BLaER1 treated with 17β-estradiol and CSF1 and Interleukin-3, amounts not matched to agents 10 nM and 100 nM (cell line): ENCODE data around the gene ZHX3.
A peak's percentile ranks its signal among the peaks of the same experiment; 100 is the strongest.

Experiments
- H3K27ac ChIP-seq, 11 experiments: shearing (Covaris generic); formaldehyde crosslinking; 2 replicates each; pipeline ENCODE4 v1.8.1; 2022
- H3K27me3 ChIP-seq, 11 experiments: shearing (Covaris generic); formaldehyde crosslinking; 2 replicates each; pipeline ENCODE4 v1.8.1; 2022
- H3K36me3 ChIP-seq, 11 experiments: shearing (Covaris generic); formaldehyde crosslinking; 2 replicates each; pipeline ENCODE4 v1.8.1; 2022
- H3K4me1 ChIP-seq, 10 experiments: shearing (Covaris generic); formaldehyde crosslinking; 2 replicates each; pipeline ENCODE4 v1.8.1; 2022
- H3K4me2 ChIP-seq, 11 experiments: shearing (Covaris generic); formaldehyde crosslinking; 2 replicates each; pipeline ENCODE4 v1.8.1; 2022
- H3K4me3 ChIP-seq, 10 experiments: shearing (Covaris generic); formaldehyde crosslinking; 2 replicates each; pipeline ENCODE4 v1.8.1; 2022
- H3K9ac ChIP-seq, 11 experiments: shearing (Covaris generic); formaldehyde crosslinking; 2 replicates each; pipeline ENCODE4 v1.8.1; 2022
- H3K9me3 ChIP-seq, 11 experiments: shearing (Covaris generic); formaldehyde crosslinking; replicated peaks in 1 of 11; 2 replicates each; pipeline ENCODE4 v1.8.1; 2022
- H4K20me1 ChIP-seq, 11 experiments: shearing (Covaris generic); formaldehyde crosslinking; 2 replicates each; pipeline ENCODE4 v1.8.1; 2022
- Cebpa-rat ChIP-seq, 11 experiments: shearing (Covaris generic); IDR thresholded peaks; 2 replicates each; pipeline ENCODE4 v1.8.1; 2022

ZHX3 gene

DNA sequence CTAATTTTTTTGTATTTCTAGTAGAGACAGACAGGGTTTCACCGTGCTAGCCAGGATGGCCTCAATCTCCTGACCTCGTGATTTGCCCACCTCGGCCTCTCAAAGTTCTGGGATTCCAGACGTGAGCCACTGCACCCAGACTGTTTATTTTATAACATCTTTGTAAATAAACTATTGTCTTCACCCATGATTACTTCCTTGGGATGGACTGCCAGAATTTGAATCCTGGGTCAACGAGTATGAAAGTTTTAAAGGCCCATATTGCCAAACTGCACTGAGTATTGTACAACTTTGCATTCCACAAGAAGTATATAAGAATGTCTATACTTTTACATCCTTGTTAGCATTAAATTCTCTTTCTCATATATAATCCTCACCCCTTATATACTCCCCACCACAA lies 38.6 kb downstream of the ZHX3 start:
- TF ChIP-seq Cebpa-rat (IDR thresholded peaks at IDR 0.05), result no peak
- Histone ChIP-seq H3K36me3 (no peaks in the 10 kb centered on the region; a peak in 2 of 22 replicates), H3K4me2 (peak overlapping the region in 3 of 11 experiments; percentile 13 to 60 (median 39); a peak in 3 of 22 replicates), H3K9ac (no peak overlapping the region), H3K27ac (no peak overlapping the region; a peak in 1 of 22 replicates), H4K20me1 (peaks cover 0 to 6% (median 0%) of the 10 kb centered on the region in 11 experiments; a peak in 1 of 22 replicates), H3K9me3 (no peaks in the 10 kb centered on the region), H3K4me3 (no peak overlapping the region), H3K4me1 (peaks cover 7 to 21% (median 11%) of the 10 kb centered on the region in 10 experiments; a peak in 19 of 20 replicates), H3K27me3 (no peaks in the 10 kb centered on the region)

DNA sequence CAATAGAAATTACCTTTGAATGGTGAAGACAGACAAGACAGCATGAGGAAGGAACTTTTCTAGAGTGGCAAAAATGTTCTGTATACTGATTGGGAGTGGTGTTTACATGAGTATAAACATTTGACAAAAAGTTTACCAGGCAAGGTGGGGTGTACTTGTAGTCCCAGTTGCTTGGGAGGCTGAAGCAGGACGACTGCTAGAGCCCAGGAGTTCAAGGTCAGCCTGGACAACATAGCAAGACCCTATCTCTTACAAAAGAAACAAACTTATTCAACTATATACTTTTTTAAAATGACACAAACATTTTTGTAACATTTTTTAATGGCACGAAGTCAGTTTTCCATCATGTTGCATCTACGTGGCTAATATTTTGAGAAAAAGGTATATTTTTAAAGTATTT lies 40.5 kb downstream of the ZHX3 start:
- Histone ChIP-seq H3K4me1 (peaks cover 7 to 21% (median 11%) of the 10 kb centered on the region in 10 experiments; a peak in 19 of 20 replicates), H3K27me3 (no peaks in the 10 kb centered on the region), H3K4me3 (no peak overlapping the region), H3K9me3 (no peaks in the 10 kb centered on the region), H3K4me2 (no peak overlapping the region), H4K20me1 (peaks cover 0 to 6% (median 0%) of the 10 kb centered on the region in 11 experiments; a peak in 1 of 22 replicates), H3K27ac (no peak overlapping the region), H3K9ac (no peak overlapping the region), H3K36me3 (no peaks in the 10 kb centered on the region)
- no peak for TF ChIP-seq Cebpa-rat (IDR thresholded peaks at IDR 0.05)

DNA sequence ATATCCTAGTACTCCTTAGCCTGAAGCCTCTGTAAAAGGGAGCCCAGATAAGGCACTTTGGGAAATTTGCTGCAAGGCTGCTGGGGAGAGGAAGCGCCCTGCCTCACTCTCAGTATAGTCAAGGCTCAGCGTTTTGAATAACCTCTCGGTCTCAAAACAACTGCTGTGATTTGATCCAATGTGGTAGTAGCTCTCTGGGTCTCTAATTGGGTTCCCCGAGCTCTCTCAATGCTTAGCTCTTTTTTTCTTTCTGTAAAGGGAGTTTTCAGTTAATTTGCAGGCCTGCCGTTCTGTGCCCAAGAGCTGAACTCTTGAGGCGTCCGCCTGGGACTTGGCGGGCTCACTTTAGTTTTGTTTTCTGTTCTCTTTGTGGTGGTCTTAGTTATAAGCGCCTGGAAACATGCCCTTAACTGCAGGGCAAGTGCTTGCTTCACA lies 41.2 kb downstream of the ZHX3 start:
- H3K36me3 ChIP-seq, result no peaks in the 10 kb centered on the region
- H3K27ac ChIP-seq, result no peak overlapping the region

GRCh38 chr20:41275301-41275731 lies 42.2 kb downstream of the ZHX3 start:
- TF ChIP-seq Cebpa-rat (IDR thresholded peaks at IDR 0.05), result no peak
- H3K9ac ChIP-seq, result no peak overlapping the region
- no peaks in the 10 kb centered on the region for H3K36me3 ChIP-seq
- H4K20me1 ChIP-seq, result peaks cover 0 to 6% (median 0%) of the 10 kb centered on the region in 11 experiments; a peak in 1 of 22 replicates
- H3K4me1 ChIP-seq, result peaks cover 7 to 17% (median 11%) of the 10 kb centered on the region in 10 experiments; a peak in 19 of 20 replicates
- no peaks in the 10 kb centered on the region for H3K9me3 ChIP-seq
- H3K27ac ChIP-seq, result no peak overlapping the region
- H3K4me3 ChIP-seq, result no peak overlapping the region
- H3K27me3 ChIP-seq, result no peaks in the 10 kb centered on the region
- no peak overlapping the region for H3K4me2 ChIP-seq

More for the DNA sequence above, 41.2 kb downstream of the ZHX3 start:
- TF ChIP-seq Cebpa-rat (IDR thresholded peaks at IDR 0.05), result no peak
- H4K20me1 ChIP-seq, result peaks cover 0 to 6% (median 0%) of the 10 kb centered on the region in 11 experiments; a peak in 1 of 22 replicates
- H3K9me3 ChIP-seq, result no peaks in the 10 kb centered on the region
- peaks cover 7 to 21% (median 11%) of the 10 kb centered on the region in 10 experiments; a peak in 19 of 20 replicates for H3K4me1 ChIP-seq
- H3K4me2 ChIP-seq, result no peak overlapping the region
- H3K9ac ChIP-seq, result no peak overlapping the region
- no peak overlapping the region for H3K4me3 ChIP-seq
- no peaks in the 10 kb centered on the region for H3K27me3 ChIP-seq

- no peak overlapping the region for H3K4me3 ChIP-seq
- no peak overlapping the region for H3K9ac ChIP-seq
- no peaks in the 10 kb centered on the region for H3K9me3 ChIP-seq
- H3K4me1 ChIP-seq, result peaks cover 0 to 6% (median 3%) of the 10 kb centered on the region in 10 experiments; a peak in 10 of 20 replicates
- H3K27ac ChIP-seq, result no peak overlapping the region
- H3K36me3 ChIP-seq, result no peaks in the 10 kb centered on the region
- H4K20me1 ChIP-seq, result peaks cover 0 to 6% (median 0%) of the 10 kb centered on the region in 11 experiments; a peak in 1 of 22 replicates
- no peak overlapping the region for H3K4me2 ChIP-seq
- TF ChIP-seq Cebpa-rat (IDR thresholded peaks at IDR 0.05), result no peak
- no peaks in the 10 kb centered on the region for H3K27me3 ChIP-seq
These were observed 43.4 kb downstream of the ZHX3 start for GRCh38 chr20:41274152-41274551.

DNA sequence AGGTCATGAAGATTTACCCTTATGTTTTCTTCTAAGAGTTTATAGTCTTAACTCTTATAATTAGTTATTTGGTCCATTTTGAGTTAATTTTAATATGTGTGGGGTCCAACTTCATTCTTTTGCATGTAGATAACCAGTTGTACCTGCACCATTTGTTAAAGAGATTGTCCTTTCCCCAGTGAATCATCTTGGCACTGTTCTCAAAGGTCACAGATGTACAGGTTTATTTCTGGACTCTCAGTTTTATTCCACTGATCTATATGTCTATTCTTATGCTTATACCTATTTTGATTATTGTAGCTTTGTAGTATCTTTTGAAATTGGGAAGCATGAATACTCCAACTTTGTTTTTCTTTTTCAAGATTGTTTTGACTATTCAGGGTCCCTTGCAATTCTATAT lies 44.1 kb downstream of the ZHX3 start:
- peaks cover 0 to 6% (median 0%) of the 10 kb centered on the region in 11 experiments; a peak in 1 of 22 replicates for H3K36me3 ChIP-seq
- no peak overlapping the region for H3K27ac ChIP-seq
- H3K4me1 ChIP-seq, result no peaks in the 10 kb centered on the region
- TF ChIP-seq Cebpa-rat (IDR thresholded peaks at IDR 0.05), result no peak
- H3K4me2 ChIP-seq, result no peak overlapping the region
- peaks cover 0 to 6% (median 0%) of the 10 kb centered on the region in 11 experiments; a peak in 1 of 22 replicates for H4K20me1 ChIP-seq
- H3K4me3 ChIP-seq, result no peak overlapping the region
- H3K9me3 ChIP-seq, result no peaks in the 10 kb centered on the region
- no peaks in the 10 kb centered on the region for H3K27me3 ChIP-seq
- no peak overlapping the region for H3K9ac ChIP-seq

- no peak for TF ChIP-seq Cebpa-rat (IDR thresholded peaks at IDR 0.05)
- H3K4me1 ChIP-seq, result no peaks in the 10 kb centered on the region
- no peak overlapping the region for H3K9ac ChIP-seq
- H3K4me3 ChIP-seq, result no peak overlapping the region
- H4K20me1 ChIP-seq, result peaks cover 0 to 6% (median 0%) of the 10 kb centered on the region in 11 experiments; a peak in 1 of 22 replicates
- H3K36me3 ChIP-seq, result peaks cover 0 to 17% (median 7%) of the 10 kb centered on the region in 11 experiments; a peak in 8 of 22 replicates
- H3K9me3 ChIP-seq, result no peaks in the 10 kb centered on the region
- no peaks in the 10 kb centered on the region for H3K27me3 ChIP-seq
- H3K4me2 ChIP-seq, result no peak overlapping the region
- no peak overlapping the region for H3K27ac ChIP-seq
These were observed 45.2 kb downstream of the ZHX3 start for GRCh38 chr20:41272339-41272738.

DNA sequence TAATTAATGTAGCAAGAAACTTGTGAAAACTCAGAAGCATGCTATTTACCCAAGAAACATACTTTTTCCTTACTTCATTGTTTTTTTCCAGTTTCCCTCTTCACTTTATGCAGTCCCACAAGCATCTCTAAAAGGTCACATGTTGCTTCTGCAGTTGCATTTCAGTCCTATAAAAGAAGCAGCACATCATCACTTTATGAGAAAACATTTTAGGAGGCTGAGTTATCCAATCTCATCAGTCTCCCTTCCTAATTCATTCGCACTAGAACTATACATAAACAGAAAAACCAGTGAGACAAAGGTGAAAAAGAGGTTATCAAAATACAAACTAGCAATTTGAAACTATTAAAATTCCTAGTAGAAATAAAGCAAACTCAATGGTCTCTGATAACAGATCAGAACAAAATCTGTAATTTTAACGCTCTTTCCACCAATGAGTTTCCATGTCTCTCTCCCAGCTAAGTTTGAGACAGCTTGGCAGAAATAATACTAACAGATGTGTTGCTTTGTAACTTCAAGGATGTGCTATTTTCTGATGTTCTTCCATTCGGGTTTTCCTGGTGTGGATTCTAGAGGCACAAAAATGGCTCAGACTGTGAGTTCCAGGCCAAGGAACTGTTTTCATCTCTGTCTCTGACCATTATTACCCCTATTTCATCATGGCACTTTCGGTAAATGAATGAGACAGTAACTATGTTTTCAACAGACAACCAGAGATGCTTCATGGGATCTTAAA lies 48.4 kb downstream of the ZHX3 start:
- Histone ChIP-seq H3K4me1 (no peaks in the 10 kb centered on the region), H3K27ac (no peak overlapping the region), H4K20me1 (no peaks in the 10 kb centered on the region), H3K36me3 (peaks cover 0 to 24% (median 9%) of the 10 kb centered on the region in 11 experiments; a peak in 8 of 22 replicates), H3K9me3 (no peaks in the 10 kb centered on the region), H3K9ac (no peak overlapping the region), H3K27me3 (no peaks in the 10 kb centered on the region), H3K4me2 (no peak overlapping the region), H3K4me3 (no peak overlapping the region)
- TF ChIP-seq Cebpa-rat (IDR thresholded peaks at IDR 0.05), result no peak

DNA sequence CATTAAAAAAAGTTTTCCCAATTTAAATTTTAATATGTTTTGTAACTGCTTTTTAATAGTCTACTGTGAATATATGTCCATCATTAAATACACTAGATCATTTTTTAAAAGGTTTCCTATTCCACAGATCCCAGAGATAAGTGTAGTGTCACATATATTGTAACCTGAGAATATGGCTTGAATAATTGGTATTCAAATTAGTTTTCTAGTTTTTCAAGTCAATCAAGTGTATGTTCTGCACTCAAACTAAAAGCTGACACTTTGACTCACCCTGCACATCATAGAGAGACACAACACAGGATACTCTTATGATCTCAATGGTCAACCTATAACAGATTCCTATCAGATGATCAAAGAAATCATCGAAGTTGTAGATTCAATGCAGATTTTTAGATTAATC lies 49.1 kb downstream of the ZHX3 start:
- Histone ChIP-seq H3K4me1 (no peaks in the 10 kb centered on the region), H3K4me3 (no peak overlapping the region), H3K36me3 (peaks cover 0 to 24% (median 9%) of the 10 kb centered on the region in 11 experiments; a peak in 8 of 22 replicates), H3K9ac (no peak overlapping the region), H4K20me1 (no peaks in the 10 kb centered on the region), H3K9me3 (no peaks in the 10 kb centered on the region), H3K27ac (no peak overlapping the region), H3K4me2 (no peak overlapping the region), H3K27me3 (no peaks in the 10 kb centered on the region)
- TF ChIP-seq Cebpa-rat (IDR thresholded peaks at IDR 0.05), result no peak
